ENCODE data around the gene PTPN18. TPM values are rescaled to one million over a fixed set of nuclear protein-coding genes. Genes with fewer than 3 reads are reported as not detected.

Gene PTPN18
- total and polyA plus RNA-seq, 2 donors (not counting 3 experiments of a cell fraction or from before 2014, with no cell fraction given), result 39.4 to 39.6 TPM

- Histone ChIP-seq H3K27ac (ENCODE audit: insufficient read depth, low read depth, low read length) (no peak overlapping the region), H3K36me3 (ENCODE audit: control insufficient read depth in 2 of 2, extremely low read depth in 1 of 2, insufficient read depth in 2 of 2, low read length in 2 of 2) (peaks cover 12 to 22% of the 10 kb centered on the region in 2 experiments), H3K9me3 (replicated peaks; ENCODE audit: control insufficient read depth, insufficient read depth, low read length) (no peaks in the 10 kb centered on the region), H3K9ac (replicated peaks; ENCODE audit: extremely low read depth, insufficient read depth, low read length) (no peak overlapping the region), H3K4me3 (replicated peaks in 1 of 3; ENCODE audit: insufficient read depth in 1 of 3, low read depth in 1 of 3, low read length in 3 of 3) (no peak overlapping the region), H3K27me3 (ENCODE audit: control insufficient read depth in 2 of 2, insufficient read depth in 2 of 2, low read length in 2 of 2) (no peaks in the 10 kb centered on the region), H3K4me1 (ENCODE audit: control insufficient read depth, extremely low read depth, insufficient read depth, low read length) (peaks cover 5% of the 10 kb centered on the region), H3K79me2 (ENCODE audit: control insufficient read depth, insufficient read depth, low read length) (peaks cover 14% of the 10 kb centered on the region), H4K20me1 (replicated peaks; ENCODE audit: control insufficient read depth, extremely low read depth, insufficient read depth, low read length) (no peaks in the 10 kb centered on the region), H2AFZ (ENCODE audit: low read depth, low read length) (no peak overlapping the region), H3K4me2 (ENCODE audit: insufficient read depth, low read length) (no peak overlapping the region), H3K9me1 (replicated peaks; ENCODE audit: control insufficient read depth, extremely low read depth, insufficient read depth, low read length) (no peaks in the 10 kb centered on the region)
- no TSS peak for BruUV-seq (replicated peaks)
- TF ChIP-seq EZH2 (IDR thresholded peaks at IDR 0.05; ENCODE audit: borderline replicate concordance, low read depth, low read length, severe bottlenecking), result no peak
- TF ChIP-seq MYC (IDR thresholded peaks at IDR 0.05; ENCODE audit: low read depth, low read length), result no peak
- no peak for TF ChIP-seq JUN (IDR thresholded peaks at IDR 0.05; ENCODE audit: borderline replicate concordance, insufficient read depth, insufficient read length, low read depth)
- no peak for TF ChIP-seq CTCF (IDR thresholded peaks at IDR 0.05; ENCODE audit: extremely low read depth in 1 of 2, insufficient read depth in 1 of 2, low read depth in 1 of 2, low read length in 2 of 2)
- no peak for TF ChIP-seq MAX (IDR thresholded peaks at IDR 0.05; ENCODE audit: insufficient read depth, insufficient read length)
- TF ChIP-seq POLR2AphosphoS5 (IDR thresholded peaks at IDR 0.05; ENCODE audit: insufficient read depth, low read depth, low read length), result no peak
- TF ChIP-seq POLR2A (IDR thresholded peaks at IDR 0.05; ENCODE audit: low read depth, low read length), result no peak
- no peak for TF ChIP-seq GATA2 (IDR thresholded peaks at IDR 0.05; ENCODE audit: insufficient read depth, insufficient read length, low read depth, low read length)
- TF ChIP-seq FOS (IDR thresholded peaks at IDR 0.05; ENCODE audit: borderline replicate concordance, insufficient read depth, low read length), result no peak
- POLR2A ChIA-PET, result no interaction called here
- CTCF ChIA-PET, result no interaction called here
- DNase-seq (ENCODE audit: low read depth, low spot score) (no peak), FAIRE-seq (no peak)
- dilution Hi-C loops (cut with MboI; ENCODE audit: extremely low pct_ligation_motif_present, low sequenced_read_pairs), result no loop called here
- intact Hi-C loops (cut with micrococcal nuclease), result loop anchor here (10.0 kb wide), 1 partner anchor 750 kb away; the partner anchor contains the start of gene FAM168B
Measured at GRCh38 chr2:130345091-130345490, 10.8 kb upstream of the PTPN18 start.
